Measurements from ENCODE around the gene VWCE.
"Not testable (repeated sequence)": the region's sequence is repeated elsewhere in the genome, so short reads cannot be mapped to it uniquely, and the experiment has no call there.

The VWCE gene

DNA sequence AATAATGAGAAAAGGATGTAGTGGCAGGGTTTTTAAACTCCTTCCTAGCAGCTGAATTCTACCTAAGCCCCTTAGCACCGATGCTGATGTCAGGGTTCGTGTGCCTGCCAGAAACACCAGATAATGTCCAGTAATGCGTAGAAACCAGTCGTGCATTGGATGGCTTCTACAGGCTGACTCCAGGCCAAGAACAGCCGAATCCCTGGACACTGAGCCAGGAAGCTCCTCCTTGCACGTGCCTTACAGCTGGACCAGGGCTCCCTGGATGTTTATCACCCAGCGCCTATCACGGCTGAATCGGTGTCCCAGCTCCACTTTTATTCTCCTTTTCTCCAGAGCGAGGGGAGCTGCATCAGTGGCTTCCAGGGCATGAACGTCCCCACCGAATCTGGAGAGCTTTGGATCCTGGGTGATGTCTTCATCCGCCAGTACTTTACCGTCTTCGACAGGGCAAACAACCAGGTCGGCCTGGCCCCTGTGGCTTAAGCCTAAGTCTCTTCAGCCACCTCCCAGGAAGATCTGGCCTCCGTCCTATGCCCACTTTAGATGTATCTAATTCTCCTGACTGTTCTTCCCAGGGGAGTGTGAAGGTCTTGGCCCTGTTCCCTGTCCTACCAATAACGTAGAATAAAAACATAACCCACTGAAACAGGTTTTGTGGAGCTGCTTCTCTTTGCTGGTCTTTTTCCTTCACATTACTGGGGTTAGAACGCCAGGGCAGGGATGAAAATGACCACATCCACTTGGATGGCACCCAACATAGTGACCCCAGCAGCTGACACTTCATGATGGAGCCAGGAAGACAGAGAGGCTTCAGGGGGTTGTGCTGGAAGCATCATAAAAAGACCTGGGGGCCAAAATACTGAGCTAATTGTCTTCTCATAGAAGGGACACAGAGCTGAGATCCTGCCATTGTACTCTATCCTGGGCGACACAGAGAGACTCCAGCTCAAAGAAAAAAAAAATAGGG lies 44.0 kb downstream of the VWCE start:
- peak; percentile 81 for DNase-seq

DNA sequence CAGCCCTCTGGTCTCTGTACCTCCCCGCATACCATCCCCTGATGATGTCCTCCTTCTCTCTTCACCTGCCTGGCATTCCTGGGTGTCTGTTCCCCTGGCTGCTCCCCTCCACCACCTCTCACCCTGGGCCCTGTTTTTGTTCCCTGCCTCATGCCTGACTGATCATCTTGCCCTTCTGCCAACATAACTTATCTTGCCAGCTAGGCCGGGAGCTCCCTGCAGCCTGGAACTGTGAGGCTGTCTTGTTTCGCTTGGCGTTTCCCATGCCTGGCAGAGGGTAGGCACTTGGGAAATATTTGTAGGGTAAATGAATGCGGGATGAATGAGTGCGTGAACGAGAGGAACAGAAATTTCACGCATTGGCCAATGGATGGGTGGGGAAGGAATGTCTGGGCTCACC lies 45.9 kb downstream of the VWCE start:
- not testable (repeated sequence) for DNase-seq

DNA sequence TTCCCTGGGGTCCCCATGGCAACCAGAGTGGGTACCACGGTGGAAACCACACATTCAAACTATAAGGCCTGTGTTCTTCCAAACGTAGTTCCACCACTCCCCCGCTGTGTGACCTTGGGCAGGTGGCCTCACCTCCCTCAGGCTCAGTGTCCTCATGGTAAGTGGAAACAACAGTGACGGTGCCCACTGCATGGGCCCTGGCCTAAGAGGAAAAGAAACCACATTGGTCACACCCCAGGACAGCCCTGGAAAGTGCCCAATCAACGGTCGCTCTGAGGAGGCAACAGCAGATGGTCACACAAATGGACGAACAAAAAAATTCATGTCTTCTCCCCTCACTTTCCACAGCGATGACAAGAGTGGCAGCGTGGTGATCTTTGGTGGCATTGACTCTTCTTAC lies 47.0 kb downstream of the VWCE start:
- not testable (repeated sequence) for DNase-seq

DNA sequence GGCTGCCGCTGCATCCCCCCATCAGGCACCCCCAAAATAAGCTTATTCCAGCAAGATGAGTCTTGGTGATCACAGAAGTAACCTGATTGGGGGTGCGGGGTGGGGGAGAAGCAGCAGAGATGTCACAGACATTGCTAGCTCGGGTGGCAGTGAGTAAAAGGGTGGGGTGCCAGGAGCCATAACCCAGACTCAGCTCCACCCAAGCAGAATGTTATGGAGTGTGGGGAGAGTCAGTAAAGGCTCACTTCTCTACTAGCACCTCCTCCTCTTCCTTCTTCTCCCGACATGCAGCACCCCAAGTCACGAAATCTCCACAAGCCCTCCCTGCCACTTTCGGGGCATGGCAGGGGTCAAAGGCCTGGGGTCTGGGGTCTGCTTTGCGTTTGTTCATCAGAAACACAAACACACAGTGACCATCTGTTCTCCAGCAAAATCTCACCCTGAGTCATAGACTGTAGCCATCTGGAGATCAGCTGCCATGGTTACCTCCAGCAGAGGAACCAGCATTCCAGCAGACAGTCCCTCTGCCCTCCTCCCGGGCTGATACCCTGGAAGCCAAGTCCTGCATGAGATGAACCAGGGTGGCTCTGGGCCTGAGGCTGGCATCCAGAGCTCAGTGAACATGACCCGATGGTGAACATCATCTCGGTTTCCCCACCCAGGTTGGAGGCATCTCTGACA lies 49.7 kb downstream of the VWCE start:
- DNase-seq: not testable (repeated sequence)

DNA sequence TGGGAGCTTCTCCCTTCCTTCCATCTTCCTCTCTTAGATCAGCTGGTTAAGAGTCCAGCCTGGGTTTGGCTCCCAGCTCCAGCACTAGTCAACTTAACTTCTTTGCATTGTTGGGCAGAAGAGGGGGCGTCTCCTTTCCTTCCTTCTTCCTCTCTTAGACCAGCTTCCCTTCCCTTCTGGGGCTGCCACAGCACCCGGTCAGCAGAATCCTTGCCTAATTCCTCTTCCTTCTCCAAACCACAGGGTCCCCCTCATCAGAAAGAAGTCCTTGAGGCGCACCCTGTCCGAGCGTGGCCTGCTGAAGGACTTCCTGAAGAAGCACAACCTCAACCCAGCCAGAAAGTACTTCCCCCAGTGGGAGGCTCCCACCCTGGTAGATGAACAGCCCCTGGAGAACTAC lies 53.6 kb downstream of the VWCE start:
- DNase-seq: not testable (repeated sequence)

DNA sequence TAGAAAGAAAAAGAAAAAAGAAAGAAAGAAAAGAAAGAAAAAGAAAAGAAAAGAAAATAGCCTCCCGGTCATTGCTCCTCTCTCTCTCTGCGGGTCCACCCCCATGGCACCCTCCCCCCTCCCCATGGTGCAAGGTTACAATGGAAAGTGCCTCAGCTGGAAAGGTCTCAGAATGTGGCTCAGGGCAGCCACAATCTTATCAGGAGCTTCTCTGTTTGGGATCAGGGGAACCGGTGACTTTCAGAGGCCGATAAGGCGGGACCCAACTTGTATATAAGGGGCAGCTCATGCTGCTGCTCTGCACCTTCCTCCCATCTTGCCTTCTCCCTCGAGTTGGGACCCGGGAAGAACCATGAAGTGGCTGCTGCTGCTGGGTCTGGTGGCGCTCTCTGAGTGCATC lies 54.2 kb downstream of the VWCE start, which contains the start of gene PGA5:
PGA5 (plus strand) TSS at position 301 of the 400 bp plus-strand sequence; CDS start at position 353, 52 bp downstream.
- not testable (repeated sequence) for DNase-seq

DNA sequence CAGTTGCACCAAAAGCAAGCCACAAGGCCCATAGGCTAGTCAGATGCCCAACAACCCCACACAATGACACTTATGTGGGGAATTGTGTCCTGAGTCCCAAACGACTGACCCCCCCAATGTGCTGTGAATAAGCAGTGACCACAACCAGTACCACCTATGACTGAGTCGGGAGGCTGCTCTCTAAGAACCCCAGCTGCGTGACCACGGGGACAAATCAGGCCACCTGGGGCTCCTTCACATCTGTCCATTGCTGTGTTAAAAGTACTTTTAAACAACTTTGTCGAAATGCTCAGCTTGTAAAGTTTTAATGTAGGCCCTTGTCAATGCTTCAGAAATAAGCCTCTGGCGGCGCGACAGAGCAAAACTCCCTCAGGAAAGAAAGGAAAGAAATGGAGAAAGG lies 54.8 kb downstream of the VWCE start:
- not testable (repeated sequence) for DNase-seq

DNA sequence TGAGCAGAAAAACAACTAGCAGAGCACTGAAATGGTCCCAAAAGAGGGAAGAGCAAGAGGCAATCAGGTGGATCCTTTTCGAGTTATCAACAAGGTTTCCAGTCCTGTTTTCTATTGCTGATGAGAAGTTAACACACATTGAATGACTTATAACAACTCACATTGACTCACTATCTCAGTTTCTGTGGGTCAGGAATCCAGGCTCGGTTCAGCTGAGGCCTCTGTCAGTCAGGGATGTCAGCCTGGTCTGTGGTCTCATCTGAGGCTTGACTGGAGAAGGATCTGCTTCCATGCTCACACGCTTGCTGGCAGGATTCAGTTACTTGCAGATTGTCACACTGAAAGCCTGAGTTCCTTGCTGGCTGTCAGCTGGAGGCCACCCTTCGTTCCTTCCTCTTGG lies 58.0 kb downstream of the VWCE start:
- DNase-seq: not testable (repeated sequence)

DNA sequence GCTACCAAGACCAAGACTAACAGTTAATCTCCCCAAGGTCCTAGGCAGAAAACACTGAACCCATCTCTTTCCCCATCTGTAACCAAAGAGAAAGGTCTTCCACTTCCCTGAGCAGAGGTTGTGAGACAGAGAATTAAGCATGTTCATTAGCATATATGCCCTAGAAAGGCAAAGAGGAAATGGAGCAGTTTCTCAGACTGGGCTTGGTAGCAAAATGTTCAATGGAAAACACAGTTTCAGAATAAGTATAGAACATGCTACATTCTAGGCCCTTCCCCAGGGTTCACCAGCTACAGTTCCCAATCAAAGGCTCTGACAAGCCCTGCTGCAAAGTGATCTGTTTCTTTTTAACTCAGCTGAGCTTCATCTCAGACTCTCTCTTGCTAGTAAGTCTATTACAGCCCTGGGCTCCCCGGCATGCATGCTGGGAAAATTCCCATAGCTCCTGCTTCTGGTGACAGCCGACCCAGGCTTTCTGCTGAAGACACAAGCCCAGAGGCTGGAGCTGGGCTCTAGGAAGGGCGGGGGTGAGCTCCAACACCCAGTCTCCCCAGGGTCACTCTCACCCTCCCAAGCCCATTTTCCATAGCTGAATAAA lies 62.5 kb downstream of the VWCE start:
- not testable (repeated sequence) for DNase-seq

DNA sequence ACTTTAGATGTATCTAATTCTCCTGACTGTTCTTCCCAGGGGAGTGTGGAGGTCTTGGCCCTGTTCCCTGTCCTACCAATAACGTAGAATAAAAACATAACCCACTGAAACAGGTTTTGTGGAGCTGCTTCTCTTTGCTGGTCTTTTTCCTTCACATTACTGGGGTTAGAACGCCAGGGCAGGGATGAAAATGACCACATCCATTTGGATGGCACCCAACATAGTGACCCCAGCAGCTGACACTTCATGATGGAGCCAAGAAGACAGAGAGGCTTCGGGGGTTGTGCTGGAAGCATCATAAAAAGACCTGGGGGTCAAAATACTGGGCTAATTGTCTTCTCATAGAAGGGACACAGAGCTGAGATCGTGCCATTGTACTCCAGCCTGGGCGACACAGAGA lies 63.5 kb downstream of the VWCE start:
- DNase-seq: not testable (repeated sequence)

DNA sequence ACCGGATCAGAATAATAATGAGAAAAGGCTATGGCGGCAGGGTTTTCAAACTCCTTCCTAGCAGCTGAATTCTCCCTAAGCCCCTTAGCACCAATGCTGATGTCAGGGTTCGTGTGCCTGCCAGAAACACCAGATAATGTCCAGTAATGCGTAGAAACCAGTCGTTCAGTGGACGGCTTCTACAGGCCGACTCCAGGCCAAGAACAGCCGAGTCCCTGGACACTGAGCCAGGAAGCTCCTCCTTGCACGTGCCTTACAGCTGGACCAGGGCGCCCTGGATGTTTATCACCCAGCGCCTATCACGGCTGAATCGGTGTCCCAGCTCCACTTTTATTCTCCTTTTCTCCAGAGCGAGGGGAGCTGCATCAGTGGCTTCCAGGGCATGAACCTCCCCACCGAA lies 64.1 kb downstream of the VWCE start:
- not testable (repeated sequence) for DNase-seq

DNA sequence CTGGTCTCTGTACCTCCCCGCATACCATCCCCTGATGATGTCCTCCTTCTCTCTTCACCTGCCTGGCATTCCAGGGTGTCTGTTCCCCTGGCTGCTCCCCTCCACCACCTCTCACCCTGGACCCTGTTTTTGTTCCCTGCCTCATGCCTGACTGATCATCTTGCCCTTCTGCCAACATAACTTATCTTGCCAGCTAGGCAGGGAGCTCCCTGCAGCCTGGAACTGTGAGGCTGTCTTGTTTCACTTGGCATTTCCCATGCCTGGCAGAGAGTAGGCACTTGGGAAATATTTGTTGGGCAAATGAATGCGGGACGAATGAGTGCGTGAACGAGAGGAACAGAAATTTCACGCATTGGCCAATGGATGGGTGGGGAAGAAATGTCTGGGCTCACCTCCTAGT lies 65.7 kb downstream of the VWCE start:
- not testable (repeated sequence) for DNase-seq

DNA sequence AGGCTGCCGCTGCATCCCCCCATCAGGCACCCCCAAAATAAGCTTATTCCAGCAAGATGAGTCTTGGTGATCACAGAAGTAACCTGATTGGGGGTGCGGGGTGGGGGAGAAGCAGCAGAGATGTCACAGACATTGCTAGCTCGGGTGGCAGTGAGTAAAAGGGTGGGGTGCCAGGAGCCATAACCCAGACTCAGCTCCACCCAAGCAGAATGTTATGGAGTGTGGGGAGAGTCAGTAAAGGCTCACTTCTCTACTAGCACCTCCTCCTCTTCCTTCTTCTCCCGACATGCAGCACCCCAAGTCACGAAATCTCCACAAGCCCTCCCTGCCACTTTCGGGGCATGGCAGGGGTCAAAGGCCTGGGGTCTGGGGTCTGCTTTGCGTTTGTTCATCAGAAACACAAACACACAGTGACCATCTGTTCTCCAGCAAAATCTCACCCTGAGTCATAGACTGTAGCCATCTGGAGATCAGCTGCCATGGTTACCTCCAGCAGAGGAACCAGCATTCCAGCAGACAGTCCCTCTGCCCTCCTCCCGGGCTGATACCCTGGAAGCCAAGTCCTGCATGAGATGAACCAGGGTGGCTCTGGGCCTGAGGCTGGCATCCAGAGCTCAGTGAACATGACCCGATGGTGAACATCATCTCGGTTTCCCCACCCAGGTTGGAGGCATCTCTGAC lies 68.5 kb downstream of the VWCE start:
- DNase-seq: not testable (repeated sequence)

DNA sequence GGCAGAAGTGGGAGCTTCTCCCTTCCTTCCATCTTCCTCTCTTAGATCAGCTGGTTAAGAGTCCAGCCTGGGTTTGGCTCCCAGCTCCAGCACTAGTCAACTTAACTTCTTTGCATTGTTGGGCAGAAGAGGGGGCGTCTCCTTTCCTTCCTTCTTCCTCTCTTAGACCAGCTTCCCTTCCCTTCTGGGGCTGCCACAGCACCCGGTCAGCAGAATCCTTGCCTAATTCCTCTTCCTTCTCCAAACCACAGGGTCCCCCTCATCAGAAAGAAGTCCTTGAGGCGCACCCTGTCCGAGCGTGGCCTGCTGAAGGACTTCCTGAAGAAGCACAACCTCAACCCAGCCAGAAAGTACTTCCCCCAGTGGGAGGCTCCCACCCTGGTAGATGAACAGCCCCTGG lies 72.4 kb downstream of the VWCE start:
- not testable (repeated sequence) for DNase-seq

DNA sequence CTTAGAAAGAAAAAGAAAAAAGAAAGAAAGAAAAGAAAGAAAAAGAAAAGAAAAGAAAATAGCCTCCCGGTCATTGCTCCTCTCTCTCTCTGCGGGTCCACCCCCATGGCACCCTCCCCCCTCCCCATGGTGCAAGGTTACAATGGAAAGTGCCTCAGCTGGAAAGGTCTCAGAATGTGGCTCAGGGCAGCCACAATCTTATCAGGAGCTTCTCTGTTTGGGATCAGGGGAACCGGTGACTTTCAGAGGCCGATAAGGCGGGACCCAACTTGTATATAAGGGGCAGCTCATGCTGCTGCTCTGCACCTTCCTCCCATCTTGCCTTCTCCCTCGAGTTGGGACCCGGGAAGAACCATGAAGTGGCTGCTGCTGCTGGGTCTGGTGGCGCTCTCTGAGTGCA lies 73.1 kb downstream of the VWCE start, which contains the start of gene PGA4:
PGA4 (plus strand) TSS at position 301 of the 400 bp plus-strand sequence; CDS start at position 355, 54 bp downstream.
- not testable (repeated sequence) for DNase-seq

DNA sequence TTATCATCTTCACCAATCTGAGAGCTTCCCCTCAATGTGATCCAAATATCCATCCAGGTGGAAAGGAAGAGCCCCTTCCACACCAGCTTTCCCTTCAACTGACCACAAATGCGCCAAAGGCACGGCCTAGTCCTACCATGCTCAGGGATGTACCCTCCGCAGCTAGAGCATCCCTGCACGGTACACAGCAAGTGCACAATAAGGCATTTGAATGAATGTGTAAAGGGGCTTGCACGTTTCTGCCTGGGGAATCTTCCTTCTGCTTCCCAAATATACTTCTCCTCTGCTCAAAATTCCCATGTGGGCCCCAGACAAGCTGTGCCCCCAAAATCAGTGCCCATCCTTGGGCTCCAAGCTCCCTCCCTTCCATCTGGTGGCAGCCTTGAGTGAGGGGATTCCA lies 76.1 kb downstream of the VWCE start:
- not testable (repeated sequence) for DNase-seq

DNA sequence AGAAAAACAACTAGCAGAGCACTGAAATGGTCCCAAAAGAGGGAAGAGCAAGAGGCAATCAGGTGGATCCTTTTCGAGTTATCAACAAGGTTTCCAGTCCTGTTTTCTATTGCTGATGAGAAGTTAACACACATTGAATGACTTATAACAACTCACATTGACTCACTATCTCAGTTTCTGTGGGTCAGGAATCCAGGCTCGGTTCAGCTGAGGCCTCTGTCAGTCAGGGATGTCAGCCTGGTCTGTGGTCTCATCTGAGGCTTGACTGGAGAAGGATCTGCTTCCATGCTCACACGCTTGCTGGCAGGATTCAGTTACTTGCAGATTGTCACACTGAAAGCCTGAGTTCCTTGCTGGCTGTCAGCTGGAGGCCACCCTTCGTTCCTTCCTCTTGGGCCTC lies 76.8 kb downstream of the VWCE start:
- DNase-seq: not testable (repeated sequence)

DNA sequence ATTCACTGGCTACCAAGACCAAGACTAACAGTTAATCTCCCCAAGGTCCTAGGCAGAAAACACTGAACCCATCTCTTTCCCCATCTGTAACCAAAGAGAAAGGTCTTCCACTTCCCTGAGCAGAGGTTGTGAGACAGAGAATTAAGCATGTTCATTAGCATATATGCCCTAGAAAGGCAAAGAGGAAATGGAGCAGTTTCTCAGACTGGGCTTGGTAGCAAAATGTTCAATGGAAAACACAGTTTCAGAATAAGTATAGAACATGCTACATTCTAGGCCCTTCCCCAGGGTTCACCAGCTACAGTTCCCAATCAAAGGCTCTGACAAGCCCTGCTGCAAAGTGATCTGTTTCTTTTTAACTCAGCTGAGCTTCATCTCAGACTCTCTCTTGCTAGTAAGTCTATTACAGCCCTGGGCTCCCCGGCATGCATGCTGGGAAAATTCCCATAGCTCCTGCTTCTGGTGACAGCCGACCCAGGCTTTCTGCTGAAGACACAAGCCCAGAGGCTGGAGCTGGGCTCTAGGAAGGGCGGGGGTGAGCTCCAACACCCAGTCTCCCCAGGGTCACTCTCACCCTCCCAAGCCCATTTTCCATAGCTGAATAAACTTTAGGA lies 81.3 kb downstream of the VWCE start:
- DNase-seq: not testable (repeated sequence)

DNA sequence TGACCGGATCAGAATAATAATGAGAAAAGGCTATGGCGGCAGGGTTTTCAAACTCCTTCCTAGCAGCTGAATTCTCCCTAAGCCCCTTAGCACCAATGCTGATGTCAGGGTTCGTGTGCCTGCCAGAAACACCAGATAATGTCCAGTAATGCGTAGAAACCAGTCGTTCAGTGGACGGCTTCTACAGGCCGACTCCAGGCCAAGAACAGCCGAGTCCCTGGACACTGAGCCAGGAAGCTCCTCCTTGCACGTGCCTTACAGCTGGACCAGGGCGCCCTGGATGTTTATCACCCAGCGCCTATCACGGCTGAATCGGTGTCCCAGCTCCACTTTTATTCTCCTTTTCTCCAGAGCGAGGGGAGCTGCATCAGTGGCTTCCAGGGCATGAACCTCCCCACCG lies 82.9 kb downstream of the VWCE start:
- not testable (repeated sequence) for DNase-seq

DNA sequence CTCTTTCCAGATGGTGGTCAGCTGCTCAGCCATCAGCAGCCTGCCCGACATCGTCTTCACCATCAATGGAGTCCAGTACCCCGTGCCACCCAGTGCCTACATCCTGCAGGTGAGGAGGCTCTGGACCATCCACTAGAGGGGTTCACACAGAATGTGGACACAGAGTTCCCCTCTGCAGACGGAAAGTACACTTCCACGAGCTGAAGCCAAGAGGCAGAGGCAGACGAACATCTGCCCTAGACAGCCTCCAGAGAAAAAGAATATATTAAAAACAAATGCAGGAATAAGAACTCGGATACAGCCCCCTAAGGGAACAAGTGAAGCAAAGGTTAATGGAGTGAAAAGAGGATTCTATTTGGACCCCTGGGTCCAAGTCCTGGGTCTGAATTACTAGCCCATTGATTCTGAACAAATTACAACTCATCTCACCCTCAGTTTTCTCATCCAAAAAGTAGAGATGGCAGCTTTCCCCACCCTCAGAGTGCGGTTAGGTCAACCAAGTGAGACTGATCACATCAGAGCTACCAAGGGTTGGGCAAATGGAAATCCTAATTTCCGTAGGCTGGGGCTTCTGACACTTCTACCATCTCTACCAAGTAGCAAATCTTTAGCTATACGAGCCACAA lies 83.7 kb downstream of the VWCE start:
- not testable (repeated sequence) for DNase-seq

DNA sequence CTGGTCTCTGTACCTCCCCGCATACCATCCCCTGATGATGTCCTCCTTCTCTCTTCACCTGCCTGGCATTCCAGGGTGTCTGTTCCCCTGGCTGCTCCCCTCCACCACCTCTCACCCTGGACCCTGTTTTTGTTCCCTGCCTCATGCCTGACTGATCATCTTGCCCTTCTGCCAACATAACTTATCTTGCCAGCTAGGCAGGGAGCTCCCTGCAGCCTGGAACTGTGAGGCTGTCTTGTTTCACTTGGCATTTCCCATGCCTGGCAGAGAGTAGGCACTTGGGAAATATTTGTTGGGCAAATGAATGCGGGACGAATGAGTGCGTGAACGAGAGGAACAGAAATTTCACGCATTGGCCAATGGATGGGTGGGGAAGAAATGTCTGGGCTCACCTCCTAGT lies 84.5 kb downstream of the VWCE start:
- DNase-seq: not testable (repeated sequence)
